CD4-positive, alpha-beta T cell treated with Interleukin-6 at 100 ng/mL for 8 hours (primary cell): ENCODE results near the gene ITGB3BP.
"Not testable (repeated sequence)": the region's sequence is repeated elsewhere in the genome, so short reads cannot be mapped to it uniquely, and the experiment has no call there.

ENCODE experiments used
- DNase-seq: peaks from one replicate; pipeline ENCODE4 v3.0.0-alpha.2; 2020; ENCODE audit warnings: mixed read lengths, low spot score

ITGB3BP gene

DNA sequence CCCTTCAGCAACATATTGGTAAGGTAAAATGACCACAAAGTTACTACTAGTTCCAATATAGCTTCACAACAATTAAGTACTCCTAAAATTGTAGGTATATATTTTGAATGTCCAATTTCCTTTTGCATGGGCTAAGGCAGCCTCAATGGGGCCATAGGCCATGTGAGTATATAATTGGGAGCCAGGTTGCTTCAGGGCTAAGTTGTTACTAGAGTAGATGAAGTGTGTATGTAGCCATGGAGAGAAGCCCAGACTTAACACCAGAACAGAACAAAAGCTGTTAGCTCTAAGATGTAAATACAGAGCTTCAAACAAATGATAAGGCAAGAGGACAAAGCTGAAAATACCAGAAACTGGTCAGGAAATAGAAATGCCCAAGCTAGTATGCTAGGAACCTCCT lies 16.2 kb downstream of the ITGB3BP start:
- DNase-seq, result no peak

DNA sequence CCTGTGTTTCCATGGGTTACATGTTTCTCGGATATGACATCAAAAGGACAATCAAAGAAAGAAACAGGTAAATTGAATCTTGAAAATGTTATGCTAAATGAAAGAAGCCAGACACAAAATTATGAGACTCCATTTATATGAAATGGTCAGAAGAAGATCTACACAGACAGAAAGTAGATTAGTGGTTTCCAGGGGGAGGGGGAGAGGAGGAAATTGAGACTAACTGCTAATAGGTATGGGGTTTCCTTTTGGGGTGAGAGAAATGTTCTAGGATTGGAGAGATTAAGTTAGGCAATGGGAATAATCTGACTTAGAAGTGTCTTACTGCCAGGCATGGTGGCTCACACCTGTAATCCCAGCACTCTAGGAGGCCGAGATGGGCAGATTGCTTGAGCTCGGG lies 21.8 kb downstream of the ITGB3BP start:
- DNase-seq, result no peak

DNA sequence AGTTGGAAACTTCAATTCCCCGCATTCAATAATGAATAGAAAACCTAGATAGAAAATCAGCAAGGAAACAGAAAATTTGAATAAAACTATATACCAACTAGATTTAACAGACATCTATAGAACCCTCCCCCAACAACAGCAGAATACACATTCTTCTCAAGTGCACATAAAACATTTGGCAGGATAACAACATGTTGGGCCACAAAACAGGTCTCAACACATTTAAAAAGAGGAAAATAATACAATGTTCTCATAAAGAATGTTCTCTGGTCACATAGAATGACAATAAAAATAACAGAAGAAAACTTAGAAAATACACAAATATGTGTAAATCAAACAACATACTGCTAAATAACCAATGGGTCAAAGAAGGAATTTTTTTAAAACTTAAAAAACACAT lies 24.9 kb downstream of the ITGB3BP start:
- DNase-seq, result no peak

DNA sequence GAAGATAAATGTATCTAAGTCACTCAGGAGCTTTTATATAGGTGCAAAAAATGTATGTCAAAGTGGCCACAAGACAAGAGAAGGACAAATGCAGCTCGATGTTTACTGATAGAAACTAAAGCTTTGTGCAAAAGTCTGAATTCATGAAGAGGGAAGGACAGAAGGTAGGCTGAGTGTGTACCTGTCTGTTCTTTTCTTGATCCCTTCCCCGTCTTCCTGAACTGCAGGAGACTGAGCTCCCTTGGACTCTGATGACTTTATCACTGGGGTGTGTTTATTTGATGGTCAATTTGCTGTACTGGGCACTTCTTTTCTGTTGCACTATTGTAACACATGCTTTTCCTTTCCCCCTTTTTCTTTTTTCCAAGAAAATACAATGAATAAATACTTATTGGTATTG lies 25.4 kb downstream of the ITGB3BP start:
- DNase-seq, result no peak

DNA sequence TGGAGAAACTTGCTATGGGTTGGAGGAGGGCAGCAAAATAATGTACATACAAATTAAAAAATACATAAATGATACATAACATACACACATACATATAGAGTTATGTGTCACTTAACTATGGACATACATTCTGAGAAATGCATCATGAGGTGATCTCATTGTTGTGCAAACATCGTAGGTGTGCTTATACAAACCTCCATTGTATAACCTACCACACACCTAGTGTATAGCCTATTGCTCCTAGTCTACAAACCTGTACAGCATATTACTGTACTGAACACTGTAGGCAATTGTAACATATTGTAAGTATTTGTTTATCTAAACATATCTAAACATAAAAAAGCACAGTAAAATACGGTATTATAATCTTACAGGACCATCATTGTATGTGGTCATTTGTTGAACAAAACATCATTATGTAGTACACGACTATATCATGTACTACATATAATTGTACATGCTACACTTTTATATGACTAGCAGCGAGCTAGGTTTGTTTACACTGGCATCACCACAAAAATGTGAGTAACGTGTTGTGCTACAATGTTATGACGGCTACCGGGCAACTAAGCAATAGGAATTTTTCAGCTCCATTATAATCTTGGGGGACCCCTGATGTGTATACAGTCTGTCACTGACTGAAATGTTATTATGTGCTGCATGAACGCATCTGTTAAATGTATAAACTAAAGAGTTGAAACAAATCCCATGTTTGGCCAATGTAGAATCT lies 35.5 kb downstream of the ITGB3BP start:
- no peak for DNase-seq

DNA sequence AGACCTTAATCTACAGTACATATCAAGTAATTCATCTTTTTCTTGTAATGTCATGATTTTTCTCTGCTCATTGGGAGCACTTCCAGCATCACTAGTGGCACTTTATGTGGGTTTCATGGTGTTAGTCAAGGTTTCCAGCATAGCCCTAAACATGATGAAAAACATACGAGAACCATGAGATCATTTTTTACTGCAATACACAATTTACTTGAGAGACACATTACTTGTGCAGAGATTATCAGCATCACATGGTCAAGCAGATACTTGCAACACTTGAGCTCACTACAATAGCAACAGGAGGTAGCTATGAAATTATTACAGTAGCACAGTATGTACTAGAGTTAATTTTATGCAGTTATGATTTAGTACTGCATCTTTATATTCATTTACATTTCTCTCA lies 36.4 kb downstream of the ITGB3BP start:
- DNase-seq, result no peak

DNA sequence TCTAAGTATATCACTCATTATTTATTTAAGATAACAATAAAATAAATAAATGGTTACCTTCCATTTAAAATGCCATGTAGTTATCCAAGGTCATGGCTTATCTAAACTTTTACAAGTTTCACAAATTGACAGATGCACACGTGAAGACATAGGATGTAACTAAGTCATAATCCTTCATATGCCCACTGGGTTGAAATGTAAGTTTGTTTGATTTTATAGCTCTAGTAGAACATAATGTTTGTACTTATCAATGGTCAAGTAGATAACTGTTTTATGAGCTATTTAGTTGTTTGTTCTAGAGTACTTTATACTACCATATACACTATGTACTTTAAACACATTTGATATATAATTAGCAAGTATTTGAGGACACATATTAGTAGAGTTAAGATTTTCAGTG lies 43.0 kb downstream of the ITGB3BP start:
- DNase-seq, result no peak

DNA sequence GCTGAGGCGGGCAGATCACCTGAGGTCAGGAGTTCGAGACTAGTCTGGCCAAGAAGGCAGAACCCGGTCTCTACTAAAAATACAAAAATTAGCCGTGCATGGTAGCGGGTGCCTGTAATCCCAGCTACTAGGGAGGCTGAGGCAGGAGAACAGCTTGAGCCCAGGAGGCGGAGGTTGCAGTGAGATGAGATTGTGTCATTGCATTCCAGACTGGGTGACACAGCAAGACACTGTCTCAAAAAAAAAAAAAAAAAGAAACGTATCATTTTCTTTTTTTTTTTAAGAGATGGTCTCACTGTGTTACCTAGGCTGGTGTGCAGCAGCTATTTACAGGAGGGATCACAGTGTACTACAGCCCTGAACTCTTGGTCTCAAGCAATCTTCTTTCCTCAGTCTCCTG lies 47.3 kb downstream of the ITGB3BP start:
- DNase-seq, result no peak

DNA sequence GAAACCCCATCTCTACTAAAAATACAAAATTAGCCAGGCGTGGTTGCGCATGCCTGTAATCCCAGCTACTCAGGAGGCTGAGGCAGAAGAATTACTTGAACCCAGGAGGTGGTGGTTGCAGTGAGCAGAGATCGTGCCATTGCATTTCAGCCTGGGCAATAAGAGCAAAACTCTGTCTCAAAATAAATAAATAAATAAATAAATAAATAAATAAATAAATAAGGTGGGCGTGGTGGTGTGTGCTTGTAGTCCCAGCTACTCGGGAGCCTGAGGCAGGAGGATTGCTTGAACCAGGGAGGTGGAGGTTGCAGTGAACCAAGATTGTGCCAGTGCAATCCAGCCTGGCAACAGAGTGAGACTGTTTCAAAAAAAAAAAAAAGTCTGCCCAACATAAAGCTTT lies 54.3 kb downstream of the ITGB3BP start:
- not testable (repeated sequence) for DNase-seq

DNA sequence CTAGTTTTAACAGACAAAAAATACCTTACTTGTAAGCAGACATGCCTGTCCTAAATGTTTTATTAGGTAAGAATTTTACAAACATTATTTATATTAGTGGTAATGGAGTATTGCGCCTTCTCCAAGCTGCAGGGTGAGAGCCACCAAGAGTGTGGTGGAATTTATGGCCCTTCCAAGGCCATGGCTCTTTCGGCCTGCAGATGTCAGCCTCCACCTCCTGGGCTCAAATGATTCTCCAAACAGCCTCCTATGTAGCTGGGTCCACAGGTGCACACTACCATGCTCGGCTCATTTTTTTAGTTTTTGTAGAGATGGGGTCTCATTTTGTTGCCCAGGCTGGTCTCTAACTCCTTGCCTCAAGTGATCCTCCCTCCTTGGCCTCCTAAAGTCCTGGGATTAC lies 56.3 kb downstream of the ITGB3BP start:
- DNase-seq, result no peak

DNA sequence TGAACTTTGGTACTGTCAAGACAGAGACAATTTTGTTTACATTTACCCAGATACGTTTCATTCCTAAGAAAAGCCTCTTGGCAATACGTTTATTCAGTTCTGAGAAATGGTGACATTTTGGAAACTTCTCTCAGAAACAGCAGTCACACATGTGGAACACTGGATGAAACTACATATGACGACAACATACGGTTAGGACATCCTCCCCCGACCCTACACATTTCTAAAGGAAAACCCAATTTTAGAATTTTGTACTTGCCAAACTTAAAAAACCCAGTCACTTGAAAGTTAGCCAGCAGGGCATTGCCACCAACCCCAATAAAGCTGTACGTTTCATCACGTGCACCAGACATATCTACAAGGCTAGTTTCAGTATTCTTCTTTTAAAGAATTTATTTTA lies 56.8 kb downstream of the ITGB3BP start:
- DNase-seq, result no peak

DNA sequence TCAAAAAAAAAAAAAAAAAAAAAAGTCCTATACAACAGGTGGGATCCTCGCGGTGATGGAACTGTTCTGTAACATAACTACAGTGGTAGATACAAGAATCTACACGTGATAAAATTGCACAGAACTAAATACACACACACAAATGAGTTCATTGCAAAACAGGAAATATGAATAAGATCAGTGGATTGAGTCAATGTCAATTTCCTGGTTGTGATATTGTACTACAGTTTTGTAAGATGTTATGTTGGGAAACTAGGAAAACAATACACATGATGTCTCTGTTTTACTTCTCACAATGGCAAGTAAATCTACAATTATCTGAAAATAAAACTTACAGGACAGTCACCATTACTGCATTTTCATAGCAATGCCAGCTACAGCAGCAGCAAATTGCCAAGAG lies 59.8 kb downstream of the ITGB3BP start:
- no peak for DNase-seq

DNA sequence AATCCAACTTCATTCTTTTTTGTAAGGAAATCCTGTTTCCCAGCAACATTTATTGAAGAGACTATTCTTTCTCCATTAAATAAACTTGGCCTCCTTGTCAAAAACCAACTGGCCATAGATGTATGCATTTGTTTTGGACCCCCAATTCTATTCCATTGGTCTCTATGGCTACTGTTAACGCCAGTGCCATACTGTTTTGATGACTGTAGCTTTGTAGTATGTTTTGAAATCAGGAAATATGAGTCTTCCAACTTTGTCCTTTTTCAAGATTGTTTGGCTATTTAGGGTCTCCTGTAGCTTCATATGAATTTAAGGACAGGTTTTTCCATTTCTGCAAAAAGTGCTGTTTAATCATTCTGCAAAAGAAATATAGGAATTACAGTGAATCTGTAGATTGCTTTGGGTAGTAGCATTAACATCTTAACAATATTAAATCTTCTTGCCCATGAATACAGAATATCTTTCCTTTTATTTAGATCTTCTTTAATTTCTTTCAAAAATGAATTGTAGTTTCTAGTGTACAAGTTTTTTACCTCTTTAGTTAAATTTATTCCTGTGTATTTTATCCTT lies 61.3 kb downstream of the ITGB3BP start:
- no peak for DNase-seq

DNA sequence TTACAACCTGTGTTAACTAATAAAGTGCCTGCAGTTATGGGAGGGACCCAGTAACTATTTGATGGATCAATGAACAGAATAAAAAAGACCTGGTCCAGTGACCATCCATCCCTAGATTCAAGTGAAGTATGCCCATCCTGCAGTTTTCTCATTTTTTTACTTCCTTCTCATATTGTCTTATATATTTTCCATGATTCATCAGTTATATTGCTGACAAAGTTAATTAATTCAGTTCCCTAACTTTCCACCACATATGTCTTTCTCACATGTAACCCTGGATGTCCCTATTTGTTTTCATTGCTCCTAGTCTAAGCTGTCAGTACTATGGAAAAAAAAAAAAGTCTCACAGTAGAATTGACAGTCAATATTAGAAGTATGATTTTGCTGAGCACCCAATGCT lies 64.3 kb downstream of the ITGB3BP start:
- no peak for DNase-seq

DNA sequence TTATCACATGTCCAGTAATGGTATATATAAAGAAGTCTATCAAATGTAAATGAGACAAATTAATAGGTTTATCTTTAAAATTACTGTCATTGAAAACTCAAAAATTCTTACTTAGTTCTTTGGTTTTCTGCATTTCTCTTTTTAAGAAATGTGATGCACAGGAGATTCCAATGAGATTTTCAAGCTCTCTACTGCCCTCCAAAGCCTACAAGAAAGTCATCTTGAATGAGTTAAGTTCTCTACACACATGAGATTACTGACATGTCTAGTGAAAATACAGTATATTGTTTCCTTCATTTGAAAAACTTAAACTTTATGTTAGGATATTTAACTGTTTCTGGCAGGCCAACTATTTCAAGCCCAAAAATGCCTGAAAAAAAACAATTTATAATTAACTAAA lies 68.8 kb downstream of the ITGB3BP start:
- DNase-seq, result no peak

DNA sequence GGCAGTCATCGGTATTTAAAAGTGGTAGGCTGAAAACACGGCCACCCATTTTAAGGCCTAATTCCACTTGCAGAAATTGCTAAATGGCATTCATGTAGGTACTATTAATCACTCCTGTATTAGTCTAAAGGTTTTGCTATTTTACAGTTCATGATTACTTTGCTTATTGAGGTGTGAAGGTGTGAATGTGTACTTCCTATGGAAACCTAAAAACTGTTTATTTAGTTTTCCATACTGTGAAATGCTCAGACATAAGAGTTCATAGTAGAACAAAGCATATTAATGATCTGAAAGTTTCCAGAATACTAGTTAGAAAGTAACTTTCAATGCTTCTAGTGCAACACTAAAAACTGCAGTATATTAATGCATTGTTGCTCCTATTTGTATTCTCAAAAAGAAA lies 69.8 kb downstream of the ITGB3BP start:
- no peak for DNase-seq

DNA sequence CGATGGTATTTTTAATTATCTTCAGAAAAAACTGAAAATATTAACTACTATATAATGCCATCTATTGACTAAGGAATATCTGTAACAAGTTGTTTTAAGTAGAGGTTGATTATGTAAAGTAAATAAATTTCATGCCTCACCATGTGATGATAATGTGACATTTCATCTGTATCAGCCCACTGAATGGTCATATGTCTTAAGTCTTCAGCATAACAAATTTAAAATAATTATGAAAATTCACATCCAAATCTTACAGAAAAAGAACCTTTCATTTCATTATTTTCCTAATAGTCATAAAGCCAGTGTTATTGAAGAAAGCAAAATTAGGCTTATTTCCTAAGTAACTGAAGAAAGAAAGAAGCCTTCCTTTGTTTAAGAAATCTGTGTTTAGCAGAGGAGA lies 72.6 kb downstream of the ITGB3BP start:
- no peak for DNase-seq

DNA sequence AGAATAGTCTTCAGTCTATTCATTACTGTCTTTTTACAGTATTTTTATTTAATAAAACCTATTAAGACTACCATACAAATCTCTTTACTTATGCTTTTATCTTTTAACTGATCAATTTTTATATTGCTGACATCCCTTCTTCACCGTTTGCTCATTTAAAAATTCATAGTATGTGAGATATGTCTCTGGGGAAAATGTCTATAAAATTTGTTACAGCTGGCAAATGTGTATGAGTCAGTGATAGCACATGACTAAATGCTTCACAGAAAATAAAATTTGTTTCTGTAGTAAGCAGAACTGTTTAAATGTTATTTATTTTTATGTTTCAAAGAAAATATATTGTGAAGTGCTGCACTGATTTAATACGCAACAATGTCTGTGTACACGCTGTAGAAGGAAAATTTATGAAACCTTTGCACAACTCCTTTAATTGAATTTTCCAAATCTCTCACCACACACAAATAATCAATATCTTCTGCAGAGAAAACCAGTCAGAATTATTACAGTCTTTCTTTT lies 74.2 kb downstream of the ITGB3BP start:
- no peak for DNase-seq

DNA sequence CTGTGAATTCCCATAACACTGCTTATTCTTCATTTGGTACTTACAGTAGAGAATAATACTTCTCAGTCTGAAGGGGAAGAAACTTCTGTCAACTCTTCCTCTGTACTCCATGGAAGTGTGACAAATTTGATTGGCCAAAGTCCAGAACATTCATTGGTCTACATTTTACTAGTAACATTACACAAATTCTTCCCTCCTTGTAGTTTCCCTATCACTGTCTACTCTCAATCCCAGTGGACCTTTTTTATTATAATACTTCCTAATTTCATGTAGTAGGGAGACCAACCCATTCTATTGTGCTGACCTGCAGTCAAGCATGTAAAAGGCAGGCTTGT lies 80.9 kb downstream of the ITGB3BP start:
- DNase-seq, result no peak

DNA sequence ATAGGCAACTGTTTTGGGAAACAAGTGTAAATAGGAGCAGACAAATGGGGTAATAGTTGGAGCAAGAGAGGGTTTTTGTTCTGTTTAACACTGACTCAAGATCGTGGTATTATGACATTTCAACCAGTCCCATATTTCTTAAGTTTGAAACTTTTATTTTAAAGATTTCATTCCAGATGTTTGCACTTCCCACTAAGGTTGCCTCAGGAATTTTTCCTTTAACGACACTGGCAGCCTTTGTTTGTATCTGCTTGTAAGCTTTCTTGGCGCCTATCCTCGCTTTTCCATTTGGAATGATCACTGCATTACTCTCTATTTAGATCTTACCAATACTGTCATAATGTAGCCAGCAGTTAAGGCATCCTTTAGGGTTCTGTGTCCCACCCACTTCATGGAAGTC lies 87.9 kb downstream of the ITGB3BP start:
- no peak for DNase-seq

DNA sequence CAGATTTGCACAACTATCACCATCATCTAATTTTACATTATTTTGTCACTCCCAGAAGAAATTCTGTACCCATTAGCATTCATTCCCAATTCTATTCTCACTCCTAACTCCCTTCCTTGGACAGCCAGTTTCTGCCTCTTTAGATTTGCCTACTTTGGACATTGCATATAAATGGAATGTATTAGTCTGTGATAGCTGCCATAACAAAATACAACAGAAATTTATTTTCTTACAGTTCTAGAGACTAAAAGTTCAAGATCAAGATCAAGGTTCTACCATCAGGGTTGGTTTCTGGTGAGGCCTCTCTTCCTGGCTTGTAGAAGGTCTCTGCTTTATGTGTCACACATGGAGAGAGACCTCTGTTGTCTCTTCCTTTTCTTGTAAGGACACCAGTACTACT lies 93.7 kb downstream of the ITGB3BP start:
- no peak for DNase-seq

DNA sequence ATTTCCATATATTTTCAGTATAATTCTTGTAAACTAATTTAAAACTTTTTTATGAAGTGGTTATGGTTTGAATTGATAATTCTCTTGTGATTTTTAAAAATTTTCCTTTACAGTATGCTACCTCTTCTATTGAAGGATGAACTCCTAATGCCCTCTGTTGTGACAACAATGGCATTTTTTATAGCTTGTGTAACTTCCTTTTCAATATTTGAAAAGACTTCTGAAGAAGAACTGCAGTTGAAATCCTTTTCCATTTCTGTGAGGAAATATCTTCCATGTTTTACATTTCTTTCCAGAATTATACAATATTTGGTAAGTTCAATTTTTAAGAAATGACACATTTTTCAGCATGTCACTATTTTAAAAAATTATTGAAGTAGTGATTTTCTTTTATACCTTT lies 94.2 kb downstream of the ITGB3BP start:
- no peak for DNase-seq

DNA sequence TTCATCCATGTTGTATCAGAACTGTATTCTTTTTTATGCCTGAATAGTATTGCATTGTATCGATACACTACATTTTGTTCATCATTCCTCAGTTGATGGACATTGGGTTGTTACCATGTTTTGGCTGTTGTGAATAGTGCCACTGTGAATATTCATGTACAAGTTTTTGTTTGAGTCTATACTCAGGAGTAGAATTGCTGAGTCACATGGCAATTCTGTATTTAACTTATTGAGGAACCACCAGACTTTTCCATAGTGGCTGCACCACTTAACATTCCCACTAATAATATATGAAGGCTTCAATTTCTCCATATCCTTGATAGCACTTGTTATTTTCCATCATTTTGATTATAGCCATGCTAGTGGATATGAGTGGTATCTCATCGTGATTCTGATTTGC lies 99.4 kb downstream of the ITGB3BP start:
- DNase-seq, result no peak

DNA sequence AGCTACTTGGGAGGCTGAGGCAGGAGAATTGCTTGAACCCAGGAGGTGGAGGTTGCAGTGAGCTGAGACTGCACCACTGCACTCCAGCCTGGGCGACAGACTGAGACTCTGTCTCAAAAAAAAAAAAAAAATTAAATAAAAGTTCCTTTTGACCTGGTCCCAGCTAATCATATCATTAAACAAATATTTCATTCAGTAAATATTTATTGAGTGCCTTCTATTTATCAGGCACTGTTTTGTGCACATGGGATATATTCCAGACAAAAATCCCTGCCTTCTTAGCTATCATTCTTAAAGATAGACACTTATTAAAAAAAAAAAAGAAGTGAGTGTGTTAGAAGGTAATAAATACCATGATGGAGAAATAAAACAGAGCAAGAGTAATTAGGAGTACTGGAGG lies 102.3 kb downstream of the ITGB3BP start:
- not testable (repeated sequence) for DNase-seq
